HEK293T (cell line): ENCODE results near the gene CYP4B1.

ENCODE experiments used
- CTCF ChIA-PET: fragments of 350-600 bp; formaldehyde crosslinking; extraction: SDS; loops from one replicate; lab custom pipeline; 2021; ENCODE audit warnings: antibody characterized with exemption, inconsistent platforms; lab: Yijun Ruan, JAX
- POLR2A ChIA-PET: fragments of 350-600 bp; formaldehyde crosslinking; extraction: SDS; loops from one replicate; lab custom pipeline; 2020; ENCODE audit warnings: antibody characterized with exemption, inconsistent platforms; lab: Yijun Ruan, JAX
- DNase-seq: peaks from one replicate; pipeline ENCODE4 v3.0.0; 2012; ENCODE audit warnings: mixed read lengths; ENCODE audit errors: extremely low spot score
- ARNT ChIP-seq: fragments of 450-650 bp; IDR thresholded peaks from 2 replicates; pipeline ENCODE4 v1.6.1; 2017; ENCODE audit warnings: mild to moderate bottlenecking
- BHLHE40 ChIP-seq: fragments of 450-650 bp; IDR thresholded peaks from 2 replicates; pipeline ENCODE4 v1.6.1; 2016; ENCODE audit warnings: mild to moderate bottlenecking, moderate library complexity, borderline replicate concordance
- CTBP1 ChIP-seq: fragments of 450-650 bp; IDR thresholded peaks from 2 replicates; pipeline ENCODE4 v1.6.1; 2016; ENCODE audit warnings: borderline replicate concordance
- ELF4 ChIP-seq: fragments of 450-650 bp; IDR thresholded peaks from 2 replicates; pipeline ENCODE4 v1.6.1; 2017; ENCODE audit warnings: antibody characterized with exemption
- FOXA1 ChIP-seq: fragments of 450-650 bp; IDR thresholded peaks from 2 replicates; pipeline ENCODE4 v1.6.1; 2016; ENCODE audit warnings: mild to moderate bottlenecking
- FOXK2 ChIP-seq: fragments of 450-650 bp; IDR thresholded peaks from 2 replicates; pipeline ENCODE4 v1.6.1; 2016; ENCODE audit warnings: mild to moderate bottlenecking
- FOXM1 ChIP-seq: fragments of 450-650 bp; IDR thresholded peaks from 2 replicates; pipeline ENCODE4 v1.6.1; 2017; ENCODE audit warnings: mild to moderate bottlenecking, borderline replicate concordance
- HDGF ChIP-seq: fragments of 450-650 bp; IDR thresholded peaks from 2 replicates; pipeline ENCODE4 v1.6.1; 2017; ENCODE audit warnings: antibody characterized with exemption, borderline replicate concordance
- L3MBTL2 ChIP-seq: fragments of 450-650 bp; conservative IDR thresholded peaks from 2 replicates; pipeline ENCODE4 v1.6.1; 2016; ENCODE audit warnings: mild to moderate bottlenecking
- LEF1 ChIP-seq: fragments of 450-650 bp; IDR thresholded peaks from 2 replicates; pipeline ENCODE4 v1.6.1; 2017; ENCODE audit warnings: mild to moderate bottlenecking, borderline replicate concordance
- NFRKB ChIP-seq: fragments of 450-650 bp; IDR thresholded peaks from 2 replicates; pipeline ENCODE4 v1.6.1; 2016; ENCODE audit warnings: mild to moderate bottlenecking, moderate library complexity
- PKNOX1 ChIP-seq: fragments of 450-650 bp; IDR thresholded peaks from 2 replicates; pipeline ENCODE4 v1.6.1; 2016
- SP1 ChIP-seq: fragments of 450-650 bp; IDR thresholded peaks from 2 replicates; pipeline ENCODE4 v1.6.1; 2017
- SUZ12 ChIP-seq: fragments of 450-650 bp; IDR thresholded peaks from 2 replicates; pipeline ENCODE4 v1.6.1; 2016; ENCODE audit warnings: mild to moderate bottlenecking
- TARDBP ChIP-seq: fragments of 450-650 bp; IDR thresholded peaks from 2 replicates; pipeline ENCODE4 v1.6.1; 2016
- ZNF384 ChIP-seq: fragments of 450-650 bp; IDR thresholded peaks from 2 replicates; pipeline ENCODE4 v1.6.1; 2016

The CYP4B1 gene

GRCh38 chr1:46801323-46802055 is 2.6 kb downstream of the CYP4B1 start:
- no peak for DNase-seq
- CTCF ChIA-PET: no interaction called here
- POLR2A ChIA-PET: no interaction called here
- TF ChIP-seq ZNF384: no peak
- TF ChIP-seq PKNOX1: no peak
- TF ChIP-seq ELF4: no peak
- TF ChIP-seq SUZ12: no peak
- no peak for TF ChIP-seq NFRKB
- TF ChIP-seq ARNT: no peak
- no peak for TF ChIP-seq FOXM1
- no peak for TF ChIP-seq FOXA1
- TF ChIP-seq BHLHE40: no peak
- TF ChIP-seq TARDBP: no peak

- TF ChIP-seq ARNT (no peak), SUZ12 (no peak), NFRKB (no peak), CTBP1 (no peak)
- POLR2A ChIA-PET: no interaction called here
- CTCF ChIA-PET: no interaction called here
- no peak for DNase-seq
Measured at GRCh38 chr1:46802081-46802480, 3.2 kb downstream of the CYP4B1 start.

GRCh38 chr1:46802901-46803574 is 4.2 kb downstream of the CYP4B1 start:
- DNase-seq: no peak
- TF ChIP-seq FOXM1 (no peak), PKNOX1 (no peak), NFRKB (no peak), FOXK2 (no peak), ELF4 (no peak), LEF1 (no peak), BHLHE40 (no peak), ARNT (no peak), ZNF384 (no peak), L3MBTL2 (no peak), CTBP1 (no peak), SUZ12 (no peak), SP1 (no peak), FOXA1 (no peak), TARDBP (no peak), HDGF (no peak)
- ChIA-PET CTCF (no interaction called here), POLR2A (no interaction called here)

- ChIA-PET CTCF (no interaction called here), POLR2A (no interaction called here)
- TF ChIP-seq FOXM1: no peak
- TF ChIP-seq PKNOX1: no peak
- no peak for TF ChIP-seq ZNF384
- TF ChIP-seq LEF1: no peak
- no peak for TF ChIP-seq FOXA1
- TF ChIP-seq L3MBTL2: no peak
- TF ChIP-seq ELF4: no peak
- TF ChIP-seq NFRKB: no peak
- no peak for TF ChIP-seq FOXK2
- no peak for TF ChIP-seq BHLHE40
- no peak for TF ChIP-seq SP1
- TF ChIP-seq HDGF: no peak
- no peak for TF ChIP-seq TARDBP
- no peak for TF ChIP-seq SUZ12
- TF ChIP-seq ARNT: no peak
- DNase-seq: no peak
Measured at GRCh38 chr1:46804027-46804889, 5.4 kb downstream of the CYP4B1 start.

GRCh38 chr1:46804926-46805325 is 6.1 kb downstream of the CYP4B1 start:
- DNase-seq: no peak
- ChIA-PET POLR2A (no interaction called here), CTCF (no interaction called here)
- TF ChIP-seq PKNOX1: no peak
- no peak for TF ChIP-seq ZNF384
- TF ChIP-seq SP1: no peak
- no peak for TF ChIP-seq CTBP1
- TF ChIP-seq FOXK2: no peak
- TF ChIP-seq NFRKB: no peak
- TF ChIP-seq FOXM1: no peak
